Right kidney (tissue), 9 donors: ENCODE measurements around the gene LRP2BP.
A peak's percentile ranks its signal among the peaks of the same experiment; 100 is the strongest.

Source experiments
- DNase-seq: peaks from one replicate; pipeline ENCODE4 v3.0.0-alpha.2; 2016
- long read RNA-seq, 8 donors: transcript quantifications; one replicate each; lab custom pipeline, GENCODE V29; 2026

LRP2BP gene
- long read RNA-seq, donor 1, partial matches to known transcripts = 36 of 36 reads
- long read RNA-seq, donor 1, other reads (novel, unspliced or antisense) = 0 of 36 reads
- long read RNA-seq, donor 2 = 0 reads
- long read RNA-seq, donor 3 = 0 reads
- long read RNA-seq, donor 4 = 0 reads
- long read RNA-seq, donor 5 = 0 reads
- long read RNA-seq, donor 6, partial matches to known transcripts = 8 of 8 reads
- long read RNA-seq, donor 6, other reads (novel, unspliced or antisense) = 0 of 8 reads
- long read RNA-seq, donor 7, partial matches to known transcripts = 6 of 6 reads
- long read RNA-seq, donor 7, other reads (novel, unspliced or antisense) = 0 of 6 reads
- long read RNA-seq, donor 8 = 0 reads

DNA sequence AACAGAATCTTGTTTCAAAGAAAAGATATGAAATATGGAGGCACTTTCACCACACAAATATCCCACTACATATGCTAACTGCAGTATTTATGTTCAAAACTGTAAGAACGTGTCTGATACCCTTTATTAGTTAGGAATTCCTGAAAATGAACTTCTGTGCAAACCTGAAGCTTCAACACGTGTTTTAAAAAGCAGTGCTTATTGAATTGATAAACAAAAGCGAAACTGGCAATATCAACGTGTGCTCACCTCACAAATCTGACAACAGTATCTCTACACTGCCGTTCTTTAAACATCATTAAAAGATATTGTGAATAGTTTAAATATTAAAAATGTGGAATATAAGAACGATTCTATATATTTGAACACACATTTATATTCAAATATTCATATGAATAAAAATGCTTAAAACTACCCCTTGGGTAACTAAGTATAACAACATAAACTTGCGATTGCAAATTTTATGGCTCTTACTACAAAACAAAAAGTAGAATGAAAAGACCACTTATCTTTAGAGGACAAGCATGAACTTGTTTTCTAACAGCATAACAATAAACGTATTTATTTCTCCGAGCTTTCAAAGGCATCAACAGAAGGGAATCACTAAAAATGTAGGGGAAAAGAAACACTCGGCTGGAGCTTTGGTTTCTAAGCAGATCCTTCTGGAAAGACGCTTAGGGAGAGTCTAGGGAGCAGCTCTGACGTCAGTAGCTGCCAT, at the start of gene LRP2BP:
TSS of gene LRP2BP (minus strand) at position 687 of the 718 bp plus-strand sequence. CDS start 17,738 bp downstream, outside the sequence.
- DNase-seq = no peak

DNA sequence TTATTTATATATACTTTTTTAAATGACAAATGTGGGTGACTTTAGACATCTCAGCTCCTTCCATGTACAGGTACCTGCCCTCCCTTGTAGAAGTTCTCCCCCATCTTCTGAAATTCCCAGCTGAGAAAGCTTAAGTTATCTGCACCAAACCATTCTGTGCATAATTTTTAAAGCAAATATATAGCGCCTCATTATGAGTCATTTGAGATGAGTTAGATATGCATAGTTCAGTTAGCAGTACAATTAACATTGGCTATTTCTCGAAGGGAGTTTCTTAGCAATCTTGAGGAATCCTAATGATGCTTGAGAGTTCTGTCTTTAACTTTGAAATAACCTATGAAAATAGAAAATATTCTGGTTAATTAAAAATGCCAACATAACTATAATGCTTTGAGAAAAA, 49.5 kb upstream of the LRP2BP start:
- no peak for DNase-seq

DNA sequence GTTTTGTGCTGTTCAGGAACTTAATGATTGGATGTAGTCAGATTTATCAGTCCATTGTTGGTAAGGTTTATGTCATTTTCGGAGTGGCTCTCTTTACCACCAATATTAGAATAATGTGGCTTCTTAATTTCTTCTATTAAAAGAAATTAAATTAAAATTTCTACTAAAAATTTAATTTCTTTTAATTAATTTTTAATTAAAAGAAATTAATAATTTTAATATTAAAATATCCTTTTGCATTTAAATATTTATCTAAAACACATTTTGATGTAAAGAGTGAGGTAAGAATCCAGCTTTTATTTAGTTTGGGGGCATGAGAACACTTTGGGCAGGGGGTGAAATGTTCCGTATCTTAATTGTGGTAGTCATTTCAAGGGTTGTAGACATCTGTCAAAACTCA, 45.8 kb upstream of the LRP2BP start:
- no peak for DNase-seq

DNA sequence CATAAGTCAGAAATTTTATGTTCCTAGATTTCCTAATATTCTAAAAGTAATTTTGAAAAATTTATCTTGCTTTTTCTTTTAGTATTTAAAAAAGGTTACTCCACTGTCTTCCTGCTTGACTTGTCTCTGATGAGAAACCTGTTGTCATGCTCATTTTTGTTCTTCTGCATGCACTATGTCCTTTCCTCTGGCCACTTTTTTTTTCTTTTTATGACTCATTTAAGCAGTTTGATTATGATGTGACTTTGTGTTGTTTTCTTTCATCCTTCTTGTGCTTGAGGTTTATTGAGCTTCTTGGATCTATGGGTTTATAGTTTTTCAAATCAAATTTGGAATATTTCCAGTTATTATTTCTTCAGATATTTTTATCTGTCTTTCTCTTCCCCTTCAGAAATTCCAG, 42.1 kb upstream of the LRP2BP start:
- no peak for DNase-seq

DNA sequence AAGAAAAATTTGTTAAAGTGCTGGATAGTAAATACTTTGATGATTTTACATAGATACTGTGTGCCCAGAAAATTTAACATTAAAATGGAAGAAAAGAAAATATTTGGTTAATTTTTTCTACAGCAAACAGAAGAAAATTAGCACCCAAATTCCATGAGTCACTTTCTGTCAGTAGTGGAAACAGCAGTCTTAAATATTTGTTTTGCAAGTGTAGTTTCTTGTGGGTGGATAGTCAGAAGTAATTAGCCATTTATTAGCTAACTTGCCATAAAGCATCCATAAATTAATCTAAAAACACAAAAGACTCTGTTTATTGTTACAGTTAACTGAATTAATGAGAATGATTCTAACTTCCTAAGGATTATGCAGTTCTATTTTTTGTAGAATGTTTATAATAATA, 39.7 kb upstream of the LRP2BP start:
- no peak for DNase-seq

DNA sequence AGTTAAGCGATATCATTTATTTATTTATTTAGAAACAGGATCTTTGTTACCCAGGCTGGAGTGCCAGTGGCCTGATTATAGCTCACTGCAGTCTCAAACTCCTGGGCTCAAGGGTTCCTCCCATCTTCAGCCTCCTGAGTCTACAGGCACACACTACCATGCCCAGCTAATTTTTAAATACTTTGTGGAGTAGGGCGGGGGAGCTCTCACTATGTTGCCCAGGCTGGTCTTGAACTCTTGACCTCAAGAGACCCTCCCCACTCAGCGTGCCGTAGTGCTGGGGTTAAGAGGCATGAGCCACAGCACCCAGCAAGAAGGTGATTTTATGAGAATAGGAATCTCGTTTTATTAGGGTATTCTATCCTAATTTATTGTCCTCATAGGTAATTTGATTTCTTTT, 33.9 kb upstream of the LRP2BP start:
- DNase-seq = no peak

DNA sequence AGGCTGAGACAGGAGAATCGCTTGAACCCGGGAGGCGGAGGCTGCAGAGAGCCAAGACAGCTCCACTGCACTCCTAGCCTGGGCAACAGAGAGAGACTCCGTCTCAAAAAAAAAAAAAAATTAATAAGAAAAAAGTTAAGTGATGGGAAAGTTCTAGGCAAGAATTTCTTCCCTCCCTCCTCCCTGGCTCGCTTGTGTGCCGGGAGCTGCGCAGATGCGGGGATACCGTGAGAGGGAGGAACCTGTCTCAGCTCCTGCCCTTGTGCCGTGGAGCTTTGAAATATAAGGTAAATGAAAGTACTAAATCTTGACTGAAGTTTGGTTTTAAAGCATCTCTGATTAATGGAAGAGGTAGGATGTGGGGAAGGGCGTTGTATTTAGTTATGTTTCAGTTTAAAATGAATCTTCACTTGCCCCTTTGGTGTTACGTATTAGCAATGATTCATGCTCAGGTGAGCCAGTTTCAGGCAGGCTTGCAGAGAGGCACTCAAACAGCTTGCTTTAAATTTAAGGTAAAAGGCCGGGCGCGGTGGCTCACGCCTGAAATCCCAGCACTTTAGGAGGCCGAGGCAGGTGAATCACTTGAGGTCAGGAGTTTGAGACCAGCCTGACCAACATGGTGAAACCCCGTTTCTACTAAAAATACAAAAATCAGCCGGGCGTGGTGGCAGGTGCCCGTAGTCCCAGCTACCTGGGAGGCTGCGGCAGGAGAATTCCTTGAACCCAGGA, 31.4 kb upstream of the LRP2BP start:
- peak; percentile 18 for DNase-seq

DNA sequence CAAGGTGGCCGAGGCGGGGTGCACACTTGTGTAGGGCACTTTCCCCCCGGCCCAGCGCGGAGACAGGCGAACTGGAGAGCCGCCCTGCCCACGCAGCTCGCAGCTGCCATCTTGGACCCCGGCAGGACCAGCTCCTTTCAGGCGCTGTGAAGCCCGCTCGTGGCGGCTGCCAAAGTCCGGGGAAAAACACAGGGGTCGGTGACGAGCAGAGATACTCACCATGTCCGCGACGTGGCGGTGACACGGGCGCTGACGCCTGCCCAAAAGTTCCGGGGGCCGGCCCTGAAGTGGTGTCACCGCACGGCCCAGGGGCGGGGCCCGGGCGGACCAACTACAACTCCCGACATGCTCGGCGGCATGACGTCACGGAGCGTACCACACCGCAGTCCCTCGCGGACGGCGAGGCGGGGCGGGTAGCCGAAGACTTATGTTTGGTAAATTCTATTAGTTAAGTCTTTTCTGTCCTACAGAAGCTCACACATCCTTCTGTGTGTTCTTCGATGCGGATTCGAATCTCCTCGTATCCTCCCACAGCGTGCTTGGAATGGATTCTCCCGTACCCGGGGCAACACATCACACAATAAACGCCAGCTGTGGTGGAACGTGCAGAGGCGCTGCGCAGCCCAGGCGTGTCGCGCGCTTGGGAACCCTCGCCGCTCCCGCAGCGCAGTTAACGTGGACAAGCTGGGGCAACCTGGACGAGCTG, 30.1 kb upstream of the LRP2BP start, which contains the start of gene UFSP2:
TSS of gene UFSP2 (minus strand) at position 318 of the 706 bp plus-strand sequence. CDS start at position 222, 96 bp downstream.
- DNase-seq = peak; percentile 100

DNA sequence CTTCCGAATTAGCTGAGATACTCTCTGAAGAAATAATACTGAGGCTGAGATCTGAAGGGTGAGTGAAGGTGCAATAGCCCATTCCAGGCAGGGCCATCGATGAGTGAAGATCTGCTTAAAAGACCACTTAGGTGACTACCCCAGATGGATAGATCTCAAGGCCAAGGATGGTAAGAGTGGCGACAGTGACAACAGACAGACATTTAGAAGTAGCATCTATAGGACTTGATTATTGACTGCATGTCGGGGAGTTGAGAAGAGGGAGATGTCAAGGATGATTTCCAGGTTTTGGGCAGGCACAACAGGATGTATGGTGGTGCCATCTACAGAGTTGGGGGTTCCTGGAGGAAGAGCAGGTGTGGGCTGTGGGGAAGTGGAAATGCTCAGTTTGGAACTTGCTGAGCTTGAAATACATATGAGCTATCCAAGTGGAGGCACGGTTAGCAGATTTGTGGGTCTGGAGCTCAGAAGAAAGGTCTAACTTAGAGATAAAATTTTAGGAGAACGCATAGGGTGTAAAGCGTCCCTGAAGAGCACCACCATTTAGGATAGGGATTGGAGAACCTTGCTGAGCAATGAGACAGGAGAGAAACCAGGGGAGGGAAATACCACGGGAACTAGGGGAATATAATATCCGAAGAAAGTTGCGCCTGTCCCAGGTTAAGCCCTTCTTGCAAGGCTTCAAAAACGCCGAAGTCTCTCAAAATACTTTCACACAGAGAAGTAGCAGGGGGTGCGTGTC, 29.4 kb upstream of the LRP2BP start:
- DNase-seq = no peak

DNA sequence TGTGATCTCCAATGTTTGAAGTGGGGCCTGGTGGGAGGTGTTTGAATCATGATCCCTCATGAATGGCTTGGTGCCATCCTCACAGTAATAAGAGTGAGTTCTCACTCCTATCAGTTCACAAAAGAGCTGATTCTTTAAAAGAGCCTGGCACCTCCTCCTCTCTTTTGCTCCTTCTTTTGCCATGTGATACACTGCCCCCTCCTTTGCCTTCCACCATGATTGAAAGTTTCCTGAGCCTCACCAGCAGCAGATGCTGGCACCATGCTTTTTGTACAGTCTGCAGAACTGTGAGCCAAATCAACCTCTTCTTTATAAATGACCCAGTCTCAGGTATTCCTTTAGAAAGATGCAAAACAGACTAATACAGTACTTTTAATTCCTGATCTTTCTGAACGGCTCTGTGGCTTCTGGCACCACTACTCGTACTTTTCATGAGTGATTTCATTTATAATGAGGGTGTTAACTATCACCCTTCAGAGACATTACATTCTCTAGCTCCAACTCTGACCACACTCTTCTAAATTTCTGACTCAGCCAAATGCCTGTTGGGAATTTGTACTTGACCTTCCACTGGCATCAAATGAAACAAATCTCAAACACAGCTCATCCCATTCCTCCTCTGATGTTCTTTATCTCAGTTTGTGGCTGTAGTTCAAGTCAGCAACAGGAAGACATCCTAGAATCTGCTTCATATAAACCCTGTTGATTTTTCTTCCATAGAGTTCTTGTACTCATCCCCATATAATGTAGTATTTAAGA, 25.8 kb upstream of the LRP2BP start:
- DNase-seq = no peak

DNA sequence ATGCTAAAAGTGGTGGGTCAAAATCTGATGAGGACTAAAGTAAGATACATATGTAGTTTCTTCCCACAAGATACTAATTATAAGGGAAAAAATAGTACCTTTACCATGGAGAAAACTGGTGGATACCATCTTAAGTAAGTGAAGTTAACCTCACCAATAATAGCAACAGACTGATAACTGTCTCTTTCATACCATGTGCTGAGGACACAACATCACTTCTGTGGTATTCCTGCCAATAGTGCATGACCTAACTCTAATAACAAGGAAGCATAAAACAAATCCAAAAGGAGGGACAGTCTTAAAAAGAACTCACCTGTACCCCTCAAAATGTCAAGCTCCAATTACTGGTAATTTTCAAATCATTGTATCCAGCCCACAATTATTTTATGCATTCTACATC, 21.2 kb upstream of the LRP2BP start:
- DNase-seq = no peak

DNA sequence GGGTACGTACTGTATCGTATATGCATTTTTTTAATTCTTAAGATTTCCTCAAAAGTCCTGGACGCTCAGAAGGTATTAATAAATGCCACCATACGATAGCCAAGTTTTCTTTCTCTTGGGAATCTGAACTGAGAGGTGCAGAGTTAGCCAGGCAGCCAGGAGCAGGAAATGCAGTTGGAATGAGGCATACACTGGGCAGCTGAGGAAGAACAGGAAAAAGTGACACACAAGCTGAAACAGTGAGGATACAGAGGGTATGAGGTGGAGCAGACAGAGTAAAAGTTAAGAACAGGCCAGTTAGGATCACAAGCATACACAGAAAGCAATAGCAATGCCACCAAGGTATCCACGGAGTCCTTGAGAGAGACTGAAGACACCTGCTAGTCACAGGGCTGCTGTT, 16.7 kb upstream of the LRP2BP start:
- DNase-seq = no peak

DNA sequence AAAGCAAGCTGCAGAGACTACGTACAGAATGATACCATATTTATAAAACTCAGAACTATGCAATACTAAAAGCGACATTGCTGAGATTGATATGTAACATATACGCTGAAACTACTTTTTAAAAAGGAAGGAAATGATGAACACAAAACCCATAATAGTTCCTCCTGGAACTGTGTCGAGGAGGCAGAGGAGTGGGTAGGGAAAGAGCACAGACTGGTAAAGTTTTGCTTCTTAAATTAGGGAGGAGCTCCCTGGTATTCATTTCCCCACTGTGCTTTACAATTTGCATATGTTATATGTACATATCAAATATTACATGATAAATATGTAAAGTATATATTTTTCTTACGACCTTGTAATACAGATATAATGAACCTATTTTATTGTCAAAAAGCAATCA, 16.1 kb upstream of the LRP2BP start:
- DNase-seq = no peak

DNA sequence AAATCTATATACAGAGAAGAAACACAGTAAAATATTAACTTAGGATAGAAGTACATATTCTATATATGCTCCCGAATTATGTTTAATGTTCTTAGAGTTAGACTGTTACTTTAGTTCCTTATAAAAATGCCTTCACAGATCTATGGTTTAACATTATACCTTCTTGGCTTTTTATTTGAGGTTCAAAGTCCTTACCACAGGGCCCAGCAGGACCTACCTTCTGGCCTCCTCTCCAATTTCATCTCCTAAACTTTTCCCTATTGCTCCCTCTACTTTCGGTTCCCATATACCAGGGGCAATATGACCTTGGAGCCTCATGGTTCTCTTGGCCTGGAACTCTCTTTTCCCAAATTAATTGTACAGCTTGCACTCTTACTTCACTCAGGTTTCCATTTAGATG, 12.7 kb upstream of the LRP2BP start:
- no peak for DNase-seq

DNA sequence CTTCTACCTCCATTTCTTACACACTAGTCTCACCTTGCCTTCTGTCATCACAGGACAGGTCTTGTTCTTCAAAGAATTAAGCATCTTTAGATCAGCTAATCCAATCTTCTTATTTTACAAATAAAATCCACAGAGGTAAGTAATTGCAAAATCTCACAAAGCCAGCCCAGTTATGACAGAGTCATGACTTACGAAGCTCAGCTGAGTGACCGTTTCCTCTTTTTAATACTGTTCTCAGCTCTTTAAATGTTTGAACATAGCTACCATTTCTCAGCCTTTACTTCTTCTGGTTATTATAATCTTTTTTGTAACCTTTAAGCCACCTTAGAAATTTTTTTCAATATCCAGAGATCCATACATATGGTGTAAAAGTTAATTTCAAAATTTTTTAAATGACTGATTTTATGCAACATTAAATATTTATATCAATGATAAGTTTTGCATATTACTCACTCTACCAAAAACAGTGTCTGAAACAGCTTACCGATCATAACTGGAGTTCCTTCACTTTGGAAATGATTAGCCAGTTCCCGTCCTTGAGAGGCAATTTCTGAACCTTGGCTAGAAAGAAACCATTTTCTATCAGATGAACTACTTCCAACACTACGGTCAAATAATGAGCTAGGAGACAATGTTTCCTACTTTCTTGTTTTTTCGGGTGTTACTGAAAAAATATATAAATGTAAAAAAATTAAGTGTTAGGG, 9.7 kb upstream of the LRP2BP start:
- no peak for DNase-seq

DNA sequence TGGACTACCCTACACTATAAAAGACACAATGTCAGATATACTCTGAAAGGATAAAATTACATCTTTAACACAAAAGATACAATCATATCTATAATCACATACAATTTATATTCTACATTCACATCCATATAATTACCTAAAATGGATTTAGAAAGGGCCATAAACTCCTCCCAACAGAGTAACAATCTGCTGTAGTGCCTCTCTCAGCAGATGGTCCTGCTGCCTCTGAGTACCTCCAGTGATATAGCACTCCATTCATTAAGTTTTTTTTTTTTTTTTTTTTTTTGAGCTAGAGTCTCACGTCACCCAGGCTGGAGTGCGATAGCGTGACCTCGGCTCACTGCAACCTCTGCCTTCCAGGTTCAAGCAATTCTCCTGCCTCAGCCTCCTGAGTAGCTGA, 8.3 kb upstream of the LRP2BP start:
- no peak for DNase-seq

DNA sequence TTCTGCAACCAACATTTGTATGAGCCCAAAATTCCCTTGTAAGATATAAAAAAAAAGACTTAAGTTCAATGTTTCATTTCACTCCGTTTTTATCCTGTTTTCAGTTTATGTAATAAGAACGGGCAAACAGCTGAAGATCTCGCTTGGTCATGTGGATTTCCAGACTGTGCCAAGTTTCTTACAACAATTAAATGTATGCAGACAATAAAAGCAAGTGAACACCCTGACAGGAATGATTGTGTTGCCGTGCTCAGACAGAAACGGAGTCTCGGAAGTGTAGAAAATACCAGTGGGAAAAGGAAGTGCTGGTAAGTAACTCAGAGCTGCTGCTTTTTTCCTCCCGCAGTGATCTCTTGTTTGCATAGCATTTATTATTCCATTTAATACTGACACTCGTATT, 3.7 kb upstream of the LRP2BP start:
- DNase-seq = no peak

DNA sequence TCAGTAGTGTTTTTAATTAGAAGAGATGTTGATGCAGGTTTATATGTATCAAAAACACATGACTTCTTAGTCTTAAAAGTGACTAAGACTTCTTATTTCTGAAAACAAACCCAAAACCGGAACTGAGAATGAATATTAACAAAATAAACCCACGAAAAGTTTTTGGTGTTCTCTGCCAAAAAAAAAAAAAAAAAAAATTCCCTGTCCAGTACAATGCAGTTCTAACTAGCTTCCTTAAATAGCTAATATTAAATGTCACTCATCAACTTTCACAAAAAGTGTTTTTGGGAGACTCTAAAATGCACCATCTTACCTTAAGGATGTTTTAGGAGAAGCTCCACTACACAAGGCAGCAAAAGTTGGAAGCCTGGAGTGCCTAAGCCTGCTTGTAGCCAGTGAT, 2.9 kb upstream of the LRP2BP start:
- DNase-seq = no peak

DNA sequence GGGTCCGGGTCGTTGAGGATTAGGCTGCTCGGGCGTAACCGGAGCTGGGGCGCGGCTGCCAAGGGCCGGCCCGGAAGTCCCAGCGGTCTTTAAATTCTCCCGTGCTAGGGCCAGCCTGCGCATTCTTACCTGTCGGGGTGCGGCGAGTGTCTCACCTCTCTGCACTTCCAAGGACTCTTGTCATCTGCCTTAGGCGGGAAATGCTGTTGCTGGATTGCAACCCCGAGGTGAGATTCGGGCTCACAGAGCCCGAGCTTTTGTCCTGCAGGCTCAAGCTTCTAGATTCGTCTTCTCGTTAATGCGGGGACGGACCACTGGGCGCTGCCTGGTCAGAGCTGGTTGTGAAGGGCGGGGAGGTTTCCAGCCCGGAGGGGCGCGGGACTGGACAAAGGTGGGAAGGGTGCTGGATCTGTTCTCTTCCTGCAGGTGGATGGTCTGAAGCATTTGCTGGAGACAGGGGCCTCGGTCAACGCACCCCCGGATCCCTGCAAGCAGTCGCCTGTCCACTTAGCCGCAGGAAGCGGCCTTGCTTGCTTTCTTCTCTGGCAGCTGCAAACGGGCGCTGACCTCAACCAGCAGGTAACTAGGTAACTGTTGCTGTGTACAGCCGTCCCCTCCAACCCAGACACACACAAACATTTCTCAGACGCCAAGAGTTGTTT, 1.1 kb upstream of the LRP2BP start, which contains the start of gene ANKRD37:
TSS of gene ANKRD37 (plus strand) at position 118 of the 662 bp plus-strand sequence. CDS start at position 201, 83 bp downstream.
- peak; percentile 94 for DNase-seq
